Activated CD8-positive, alpha-beta T cell treated with anti-CD3 and anti-CD28 coated beads, Interleukin-2, amount 10 ng/mL, durations not matched to agents 7 days and 5 days (primary cell): Measurements from ENCODE around the gene AMER3. TPM values are rescaled to one million over a fixed set of nuclear protein-coding genes. Genes with fewer than 3 reads are reported as not detected.

Experiments used
- ATAC-seq: fragments of 150-1000 bp; cut with Tn5 transposase; one replicate; pipeline ENCODE4 v1.10.0; 2021; ENCODE audit warnings: moderate library complexity
- CTCF ChIA-PET: fragments of 350-600 bp; sonication (Branson Sonifier 250); formaldehyde crosslinking; loops from one replicate; lab custom pipeline; 2021; ENCODE audit warnings: antibody characterized with exemption; lab: Charles Lee
- POLR2A ChIA-PET: fragments of 350-600 bp; sonication (Branson Sonifier 250); formaldehyde crosslinking; loops from one replicate; lab custom pipeline; 2021; ENCODE audit warnings: antibody characterized with exemption; lab: Charles Lee
- DNase-seq: peaks from one replicate; pipeline ENCODE4 v3.0.0-alpha.2; 2020
- H3K27ac Mint-ChIP-seq: one replicate; pipeline ENCODE4 v1.8.0; 2021; ENCODE audit warnings: mild to moderate bottlenecking, mixed read lengths
- H3K27me3 Mint-ChIP-seq: one replicate; pipeline ENCODE4 v1.8.0; 2021; ENCODE audit warnings: low read depth, mixed read lengths
- H3K36me3 Mint-ChIP-seq: one replicate; pipeline ENCODE4 v1.8.0; 2021; ENCODE audit warnings: low read depth, mixed read lengths
- H3K4me1 Mint-ChIP-seq: one replicate; pipeline ENCODE4 v1.8.0; 2021; ENCODE audit warnings: low read depth, mixed read lengths
- H3K4me3 Mint-ChIP-seq: one replicate; pipeline ENCODE4 v1.8.0; 2021; ENCODE audit warnings: mild to moderate bottlenecking, mixed read lengths
- H3K9me3 Mint-ChIP-seq: one replicate; pipeline ENCODE4 v1.8.0; 2022; ENCODE audit warnings: mixed read lengths; ENCODE audit not compliant: insufficient read depth
- total RNA-seq, 2 experiments: library from RNA; stranded (reverse); gene quantifications; one replicate each; pipeline ENCODE4 v1.2.3, GENCODE V29; 2021

Gene AMER3
- total RNA-seq, 2 experiments from 2014 or later: not detected

GRCh38 chr2:130768191-130768855, 13.0 kb downstream of the AMER3 start:
- no peaks in the 10 kb centered on the region for H3K27me3 Mint-ChIP-seq
- CTCF ChIA-PET: no interaction called here

GRCh38 chr2:130769343-130769907, 14.1 kb downstream of the AMER3 start:
- H3K36me3 Mint-ChIP-seq: no peaks in the 10 kb centered on the region
- no peak overlapping the region for H3K4me3 Mint-ChIP-seq
- no peak overlapping the region for H3K27ac Mint-ChIP-seq
- ATAC-seq: no peak
- no peak for DNase-seq
- H3K4me1 Mint-ChIP-seq: no peaks in the 10 kb centered on the region
- no peaks in the 10 kb centered on the region for H3K27me3 Mint-ChIP-seq
- CTCF ChIA-PET: no interaction called here
- H3K9me3 Mint-ChIP-seq: peaks cover 6% of the 10 kb centered on the region
- POLR2A ChIA-PET: no interaction called here

More at GRCh38 chr2:130768191-130768855, 13.0 kb downstream of the AMER3 start:
- Mint-ChIP-seq H3K4me1 (no peaks in the 10 kb centered on the region), H3K9me3 (peaks cover 6% of the 10 kb centered on the region), H3K27ac (no peak overlapping the region), H3K4me3 (no peak overlapping the region), H3K36me3 (no peaks in the 10 kb centered on the region)
- ATAC-seq (no peak), DNase-seq (no peak)
- POLR2A ChIA-PET: no interaction called here

- POLR2A ChIA-PET: no interaction called here
- H3K27me3 Mint-ChIP-seq: peaks cover 4% of the 10 kb centered on the region
- H3K4me3 Mint-ChIP-seq: no peak overlapping the region
- CTCF ChIA-PET: no interaction called here
- H3K27ac Mint-ChIP-seq: no peak overlapping the region
- H3K4me1 Mint-ChIP-seq: no peaks in the 10 kb centered on the region
- H3K9me3 Mint-ChIP-seq: peaks cover 6% of the 10 kb centered on the region
- DNase-seq (no peak), ATAC-seq (no peak)
- H3K36me3 Mint-ChIP-seq: no peaks in the 10 kb centered on the region
Observed at GRCh38 chr2:130776550-130776949, 21.2 kb downstream of the AMER3 start.

GRCh38 chr2:130778781-130779180, 23.4 kb downstream of the AMER3 start:
- DNase-seq: no peak
- Mint-ChIP-seq H3K9me3 (no peaks in the 10 kb centered on the region), H3K36me3 (no peaks in the 10 kb centered on the region), H3K27ac (no peak overlapping the region), H3K4me3 (no peak overlapping the region), H3K4me1 (no peaks in the 10 kb centered on the region), H3K27me3 (peaks cover 4% of the 10 kb centered on the region)
- ChIA-PET POLR2A (no interaction called here), CTCF (no interaction called here)
- ATAC-seq: no peak

GRCh38 chr2:130785466-130786055, 30.2 kb downstream of the AMER3 start:
- Mint-ChIP-seq H3K4me3 (no peak overlapping the region), H3K4me1 (no peaks in the 10 kb centered on the region), H3K27me3 (peaks cover 3% of the 10 kb centered on the region), H3K9me3 (no peaks in the 10 kb centered on the region), H3K27ac (no peak overlapping the region), H3K36me3 (no peaks in the 10 kb centered on the region)
- ChIA-PET POLR2A (no interaction called here), CTCF (no interaction called here)
- ATAC-seq: no peak
- no peak for DNase-seq

- no peak for ATAC-seq
- Mint-ChIP-seq H3K4me1 (no peaks in the 10 kb centered on the region), H3K27me3 (peaks cover 3% of the 10 kb centered on the region), H3K9me3 (no peaks in the 10 kb centered on the region), H3K27ac (no peak overlapping the region), H3K36me3 (no peaks in the 10 kb centered on the region), H3K4me3 (no peak overlapping the region)
- no peak for DNase-seq
- ChIA-PET CTCF (no interaction called here), POLR2A (no interaction called here)
Observed at GRCh38 chr2:130786076-130786475, 30.7 kb downstream of the AMER3 start.

- ChIA-PET POLR2A (no interaction called here), CTCF (no interaction called here)
- H3K36me3 Mint-ChIP-seq: no peaks in the 10 kb centered on the region
Observed at GRCh38 chr2:130787841-130788240, 32.5 kb downstream of the AMER3 start.

GRCh38 chr2:130790312-130790711, 35.0 kb downstream of the AMER3 start:
- ChIA-PET POLR2A (no interaction called here), CTCF (interaction anchor here (1.4 kb wide), 1 partner anchor 85 kb away, joined by 3 read pairs; no protein-coding TSS in a partner anchor)
- no peaks in the 10 kb centered on the region for H3K36me3 Mint-ChIP-seq
- no peaks in the 10 kb centered on the region for H3K9me3 Mint-ChIP-seq
- H3K4me1 Mint-ChIP-seq: peaks cover under 1% of the 10 kb centered on the region
- H3K27me3 Mint-ChIP-seq: peaks cover 9% of the 10 kb centered on the region
- H3K27ac Mint-ChIP-seq: no peak overlapping the region
- H3K4me3 Mint-ChIP-seq: no peak overlapping the region
- DNase-seq (no peak), ATAC-seq (no peak)

More at GRCh38 chr2:130787841-130788240, 32.5 kb downstream of the AMER3 start:
- Mint-ChIP-seq H3K27ac (no peak overlapping the region), H3K27me3 (peaks cover 7% of the 10 kb centered on the region), H3K4me3 (no peak overlapping the region), H3K4me1 (no peaks in the 10 kb centered on the region), H3K9me3 (no peaks in the 10 kb centered on the region)
- ATAC-seq (no peak), DNase-seq (no peak)

GRCh38 chr2:130790804-130791616, 35.7 kb downstream of the AMER3 start:
- Mint-ChIP-seq H3K27me3 (peaks cover 9% of the 10 kb centered on the region), H3K4me3 (no peak overlapping the region), H3K4me1 (peaks cover 3% of the 10 kb centered on the region), H3K9me3 (no peaks in the 10 kb centered on the region), H3K27ac (no peak overlapping the region), H3K36me3 (no peaks in the 10 kb centered on the region)
- DNase-seq (no peak), ATAC-seq (no peak)
- CTCF ChIA-PET: interaction anchor here (1.4 kb wide), 1 partner anchor 84 kb away, joined by 3 read pairs; no protein-coding TSS in a partner anchor
- POLR2A ChIA-PET: no interaction called here

GRCh38 chr2:130791617-130791939, 36.2 kb downstream of the AMER3 start:
- Mint-ChIP-seq H3K27ac (no peak overlapping the region), H3K4me1 (peaks cover 8% of the 10 kb centered on the region), H3K4me3 (no peak overlapping the region), H3K9me3 (no peaks in the 10 kb centered on the region), H3K27me3 (peaks cover 9% of the 10 kb centered on the region), H3K36me3 (no peaks in the 10 kb centered on the region)
- CTCF ChIA-PET: interaction anchor here (1.4 kb wide), 1 partner anchor 84 kb away, joined by 3 read pairs; no protein-coding TSS in a partner anchor
- no peak for ATAC-seq
- POLR2A ChIA-PET: no interaction called here
- DNase-seq: no peak

- H3K4me1 Mint-ChIP-seq: peaks cover 14% of the 10 kb centered on the region
- H3K9me3 Mint-ChIP-seq: no peaks in the 10 kb centered on the region
- POLR2A ChIA-PET: no interaction called here
- DNase-seq (no peak), ATAC-seq (no peak)
- CTCF ChIA-PET: interaction anchor here (0.9 to 7.2 kb wide), 4 partner anchors 67 to 127 kb away, joined by 3 to 164 read pairs (median 6); no protein-coding TSS in a partner anchor
- no peak overlapping the region for H3K27ac Mint-ChIP-seq
- H3K4me3 Mint-ChIP-seq: no peak overlapping the region
- H3K27me3 Mint-ChIP-seq: peaks cover 11% of the 10 kb centered on the region
- H3K36me3 Mint-ChIP-seq: no peaks in the 10 kb centered on the region
Observed at GRCh38 chr2:130795431-130795830, 40.1 kb downstream of the AMER3 start.
